Neuronal stem cell (in vitro differentiated cells): ENCODE data around the gene ABCB4.

Experiments
- DNase-seq: peaks from one replicate; pipeline ENCODE4 v3.0.0-alpha.2; 2013; ENCODE audit warnings: low spot score
- H2AFZ ChIP-seq: one replicate; pipeline ENCODE4 v1.6.1; 2013; ENCODE audit warnings: mild to moderate bottlenecking, low read length, inconsistent platforms
- H2AK5ac ChIP-seq: 2 replicates; pipeline ENCODE4 v1.6.1; 2013; ENCODE audit warnings: low read depth, mild to moderate bottlenecking, inconsistent platforms, low read length, moderate library complexity, mixed read lengths
- H2BK120ac ChIP-seq: 2 replicates; pipeline ENCODE4 v1.6.1; 2013; ENCODE audit warnings: low read depth, mild to moderate bottlenecking, inconsistent platforms, low read length, moderate library complexity, mixed read lengths
- H2BK12ac ChIP-seq: one replicate; pipeline ENCODE4 v1.6.1; 2013; ENCODE audit warnings: low read length, inconsistent platforms
- H2BK15ac ChIP-seq: 2 replicates; pipeline ENCODE4 v1.6.1; 2013; ENCODE audit warnings: mild to moderate bottlenecking, low read length, inconsistent platforms, mixed read lengths
- H2BK5ac ChIP-seq: one replicate; pipeline ENCODE4 v1.6.1; 2013; ENCODE audit warnings: inconsistent platforms, mild to moderate bottlenecking, low read length, moderate library complexity
- H3K14ac ChIP-seq: one replicate; pipeline ENCODE4 v1.6.1; 2013; ENCODE audit warnings: low read length, inconsistent platforms
- H3K18ac ChIP-seq: 2 replicates; pipeline ENCODE4 v1.6.1; 2013; ENCODE audit warnings: low read length, inconsistent platforms
- H3K23ac ChIP-seq: 2 replicates; pipeline ENCODE4 v1.6.1; 2013; ENCODE audit warnings: low read depth, mild to moderate bottlenecking, mixed read lengths, low read length, inconsistent platforms; ENCODE audit not compliant: poor library complexity
- H3K27ac ChIP-seq: replicated peaks from 3 replicates; pipeline ENCODE4 v1.5.1; 2013; ENCODE audit warnings: low read length, inconsistent platforms
- H3K27me3 ChIP-seq, 3 experiments: 2 replicates each; pipeline ENCODE4 v1.6.1; 2013; ENCODE audit warnings: low read length in 3 of 3, mild to moderate bottlenecking in 2 of 3, inconsistent platforms in 1 of 3, low read depth in 1 of 3, mixed read lengths in 1 of 3, moderate library complexity in 1 of 3; ENCODE audit not compliant: control insufficient read depth in 3 of 3, insufficient read depth in 3 of 3
- H3K36me3 ChIP-seq, 2 donors: replicated peaks in 1 of 2; 2 replicates each; pipeline ENCODE4 v1.6.1; 2013; ENCODE audit warnings: low read length in 2 of 2; ENCODE audit not compliant: control insufficient read depth in 2 of 2, insufficient read depth in 2 of 2
- H3K4ac ChIP-seq: 2 replicates; pipeline ENCODE4 v1.6.1; 2013; ENCODE audit warnings: inconsistent platforms, mild to moderate bottlenecking, low read length, moderate library complexity
- H3K4me1 ChIP-seq, 2 donors: 1 replicate in 1 of 2; 2 replicates in 1 of 2; pipeline ENCODE4 v1.6.1; 2013; ENCODE audit warnings: low read length in 2 of 2, low read depth in 1 of 2; ENCODE audit not compliant: control insufficient read depth in 2 of 2, insufficient read depth in 1 of 2
- H3K4me2 ChIP-seq: one replicate; pipeline ENCODE4 v1.6.1; 2013; ENCODE audit warnings: mild to moderate bottlenecking, low read length, inconsistent platforms; ENCODE audit not compliant: insufficient read depth, poor library complexity, severe bottlenecking
- H3K4me3 ChIP-seq, 2 donors: 2 replicates each; pipeline ENCODE4 v1.5.1; 2013; ENCODE audit warnings: low read length in 2 of 2, mild to moderate bottlenecking in 2 of 2, inconsistent platforms in 1 of 2, moderate library complexity in 1 of 2
- H3K79me1 ChIP-seq: one replicate; pipeline ENCODE4 v1.6.1; 2013; ENCODE audit warnings: low read depth, mild to moderate bottlenecking, inconsistent platforms, low read length, moderate library complexity
- H3K9ac ChIP-seq: one replicate; pipeline ENCODE4 v1.6.1; 2013; ENCODE audit warnings: mild to moderate bottlenecking, low read depth, low read length, inconsistent platforms; ENCODE audit not compliant: poor library complexity
- H3K9me3 ChIP-seq, 2 donors: replicated peaks in 1 of 2; 2 replicates each; pipeline versions ENCODE3 to v1.6.1; 2013; ENCODE audit warnings: low read length in 2 of 2, mild to moderate bottlenecking in 2 of 2, inconsistent platforms in 1 of 2, low read depth in 1 of 2, mixed read lengths in 1 of 2, moderate library complexity in 1 of 2; ENCODE audit not compliant: control insufficient read depth in 2 of 2, insufficient read depth in 1 of 2
- H4K8ac ChIP-seq: one replicate; pipeline ENCODE4 v1.6.1; 2013; ENCODE audit warnings: low read depth, mild to moderate bottlenecking, inconsistent platforms, low read length, moderate library complexity
- H4K91ac ChIP-seq: one replicate; pipeline ENCODE4 v1.6.1; 2013; ENCODE audit warnings: low read length, low read depth, mild to moderate bottlenecking, inconsistent platforms; ENCODE audit not compliant: poor library complexity
- WGBS, 2 donors: extraction: QIAGEN DNeasy Blood & Tissue Kit; methylation state at CpG; one replicate each; pipeline ENCODE4 v1.1.7; 2013; ENCODE audit warnings: missing lambda C conversion rate in 2 of 2, mixed read lengths in 1 of 2; ENCODE audit not compliant: insufficient read length in 2 of 2, insufficient replicate concordance in 1 of 2; ENCODE audit errors: extremely low coverage in 2 of 2; 5-methylcytosine and 5-hydroxymethylcytosine counted together

The ABCB4 gene

DNA sequence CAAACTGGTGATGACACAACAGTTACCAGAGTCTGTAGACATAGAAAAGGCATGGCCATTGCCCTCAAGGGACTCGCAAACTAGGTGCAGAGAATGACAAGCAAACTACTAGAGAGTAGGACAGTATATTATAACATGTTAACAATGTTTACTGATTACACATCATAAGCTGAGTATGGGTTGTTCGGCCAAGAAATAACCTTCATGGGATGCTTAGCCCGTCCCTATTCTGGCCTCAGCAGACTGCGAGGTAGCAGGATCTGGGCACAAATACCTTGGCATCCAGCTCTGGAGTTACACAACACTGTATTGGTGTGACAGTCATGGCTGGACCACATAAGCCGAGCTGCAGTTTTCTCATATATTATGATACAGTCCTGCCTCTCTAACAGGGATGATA is 51.4 kb downstream of the ABCB4 start:
- DNase-seq = no peak
- Histone ChIP-seq H3K9me3 (no peaks in the 10 kb centered on the region), H2AK5ac (no peak overlapping the region), H3K36me3 (no peaks in the 10 kb centered on the region), H3K27me3 (no peaks in the 10 kb centered on the region), H4K91ac (no peak overlapping the region), H2BK120ac (no peak overlapping the region), H2BK5ac (no peak overlapping the region), H3K4me1 (no peaks in the 10 kb centered on the region), H3K4me2 (no peak overlapping the region), H3K14ac (no peak overlapping the region), H2AFZ (no peak overlapping the region), H3K4ac (no peak overlapping the region), H2BK15ac (no peak overlapping the region), H3K27ac (no peak overlapping the region), H4K8ac (no peak overlapping the region), H3K79me1 (no peaks in the 10 kb centered on the region), H3K9ac (no peak overlapping the region), H3K4me3 (no peak overlapping the region), H3K18ac (no peak overlapping the region), H3K23ac (no peak overlapping the region), H2BK12ac (no peak overlapping the region)
- no CpG with 5 or more reads among the region's 5 CpGs for WGBS, 2 donors

DNA sequence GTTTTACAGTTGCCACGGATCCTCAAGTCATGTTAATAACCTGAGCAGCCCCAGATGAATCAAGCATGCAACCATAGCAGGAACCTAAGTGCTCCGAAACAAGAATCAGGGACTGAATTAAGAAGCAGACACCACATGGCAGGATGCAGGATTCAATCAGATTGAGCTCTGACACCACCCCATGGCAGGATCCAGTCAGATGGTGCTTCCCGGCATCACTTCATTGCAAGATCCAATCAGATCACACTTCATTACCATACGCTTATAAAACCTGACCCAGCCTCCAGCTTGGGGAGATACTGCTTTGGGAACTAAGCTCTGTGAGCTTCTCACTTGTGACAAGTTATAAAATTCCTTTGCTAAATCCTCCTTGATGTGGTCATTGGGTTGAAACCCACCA is 55.3 kb downstream of the ABCB4 start:
- Histone ChIP-seq H2BK15ac (no peak overlapping the region), H3K14ac (no peak overlapping the region), H4K91ac (no peak overlapping the region), H2BK12ac (no peak overlapping the region), H3K27me3 (no peaks in the 10 kb centered on the region), H2AK5ac (no peak overlapping the region), H2BK120ac (no peak overlapping the region), H2AFZ (no peak overlapping the region), H3K23ac (no peak overlapping the region), H3K4me3 (no peak overlapping the region), H2BK5ac (no peak overlapping the region), H3K4me1 (no peaks in the 10 kb centered on the region), H3K4ac (no peak overlapping the region), H3K9ac (no peak overlapping the region), H4K8ac (no peak overlapping the region), H3K79me1 (no peaks in the 10 kb centered on the region), H3K4me2 (no peak overlapping the region), H3K27ac (no peak overlapping the region), H3K36me3 (no peaks in the 10 kb centered on the region), H3K18ac (no peak overlapping the region), H3K9me3 (no peaks in the 10 kb centered on the region)
- DNase-seq = no peak
- no CpG with 5 or more reads among the region's 4 CpGs for WGBS, 2 donors

DNA sequence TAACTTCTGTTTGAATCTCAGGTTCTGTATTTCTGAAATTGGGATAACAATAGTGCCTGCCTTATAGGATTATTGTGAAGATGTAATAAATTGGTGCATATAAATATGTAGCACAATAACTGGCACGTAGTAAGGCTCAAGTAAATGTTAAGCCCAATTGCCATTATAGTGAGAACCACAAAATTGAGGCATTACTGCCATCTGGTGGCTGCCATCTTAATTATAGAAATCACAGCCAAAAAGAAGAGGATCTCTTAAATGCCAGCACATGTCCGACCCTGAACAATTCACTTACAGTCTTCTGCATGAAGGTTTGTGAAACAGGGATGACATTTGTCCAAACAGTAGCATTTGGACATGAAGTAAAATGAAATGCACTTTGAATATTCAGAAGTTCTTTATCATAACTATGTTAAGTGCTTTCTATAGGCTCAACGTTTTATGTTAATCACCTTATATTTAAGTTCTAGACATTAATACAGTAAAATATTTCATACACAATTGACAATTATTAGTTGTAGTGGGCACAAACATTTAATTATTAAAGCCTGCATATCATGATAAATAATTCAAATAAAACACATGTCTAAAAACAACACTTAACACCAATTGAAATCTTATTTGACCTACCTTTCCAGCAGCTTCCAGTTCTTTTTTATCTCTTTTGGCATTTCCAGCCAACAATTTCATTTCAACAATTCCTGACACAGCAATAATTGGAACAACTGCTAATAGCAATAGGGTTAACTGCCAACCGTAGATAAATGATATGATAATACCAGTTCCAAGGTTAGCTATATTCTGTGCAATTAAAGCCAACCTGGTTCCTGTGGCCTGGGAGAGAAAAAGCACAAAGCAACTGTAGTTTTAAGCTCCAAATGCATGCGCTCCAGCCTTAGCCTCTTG is 58.5 kb downstream of the ABCB4 start:
- H4K8ac ChIP-seq = no peak overlapping the region
- WGBS, 2 donors = no CpG with 5 or more reads among the region's 5 CpGs
- no peak overlapping the region for H3K18ac ChIP-seq
- no peak overlapping the region for H3K23ac ChIP-seq
- no peaks in the 10 kb centered on the region for H3K79me1 ChIP-seq
- peaks cover 0 to 6% of the 10 kb centered on the region in 2 donors for H3K4me1 ChIP-seq
- H2AK5ac ChIP-seq = no peak overlapping the region
- H3K14ac ChIP-seq = no peak overlapping the region
- H3K4me2 ChIP-seq = no peak overlapping the region
- no peaks in the 10 kb centered on the region for H3K36me3 ChIP-seq
- no peak overlapping the region for H3K4me3 ChIP-seq
- H2BK5ac ChIP-seq = no peak overlapping the region
- H3K9ac ChIP-seq = no peak overlapping the region
- H2BK120ac ChIP-seq = no peak overlapping the region
- H3K9me3 ChIP-seq = no peaks in the 10 kb centered on the region
- peak; percentile 62 for DNase-seq
- H2BK15ac ChIP-seq = no peak overlapping the region
- H2AFZ ChIP-seq = no peak overlapping the region
- no peak overlapping the region for H3K27ac ChIP-seq
- H3K4ac ChIP-seq = no peak overlapping the region
- no peaks in the 10 kb centered on the region for H3K27me3 ChIP-seq
- H2BK12ac ChIP-seq = no peak overlapping the region
- H4K91ac ChIP-seq = no peak overlapping the region

DNA sequence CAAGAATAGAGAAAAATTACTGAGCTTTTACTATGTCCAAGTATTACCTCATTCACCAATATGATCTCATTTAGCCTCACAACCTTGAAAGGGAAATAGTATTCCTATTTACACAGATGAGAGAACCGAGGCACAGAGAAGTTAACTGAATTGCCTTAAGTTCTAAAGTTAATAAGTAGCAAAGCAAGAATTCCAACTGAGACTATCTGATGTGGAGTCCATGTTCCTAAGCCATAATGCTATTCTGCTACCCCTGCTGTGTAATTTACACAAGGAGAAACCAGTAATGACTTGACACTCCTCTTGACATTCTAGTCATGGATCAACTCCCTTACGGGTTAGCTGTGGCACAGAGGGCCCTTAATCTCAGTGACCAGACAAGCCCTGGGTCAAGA is 60.7 kb downstream of the ABCB4 start:
- Histone ChIP-seq H3K27ac (peak overlapping the region; percentile 38), H2AFZ (no peak overlapping the region), H2AK5ac (no peak overlapping the region), H3K4me3 (no peak overlapping the region), H2BK5ac (no peak overlapping the region), H3K4me2 (no peak overlapping the region), H4K91ac (no peak overlapping the region), H3K4ac (no peak overlapping the region), H3K18ac (peak overlapping the region; percentile 68), H4K8ac (no peak overlapping the region), H2BK12ac (no peak overlapping the region), H3K23ac (no peak overlapping the region), H3K79me1 (no peaks in the 10 kb centered on the region), H3K9ac (no peak overlapping the region), H3K4me1 (peaks cover 0 to 10% of the 10 kb centered on the region in 2 donors), H3K36me3 (no peaks in the 10 kb centered on the region), H3K9me3 (no peaks in the 10 kb centered on the region), H2BK120ac (no peak overlapping the region), H3K14ac (no peak overlapping the region), H2BK15ac (no peak overlapping the region), H3K27me3 (no peaks in the 10 kb centered on the region)
- DNase-seq = no peak
- WGBS, 2 donors = no CpG with 5 or more reads among the region's 2 CpGs
